ENCODE data around the gene RANBP1.

The RANBP1 gene

DNA sequence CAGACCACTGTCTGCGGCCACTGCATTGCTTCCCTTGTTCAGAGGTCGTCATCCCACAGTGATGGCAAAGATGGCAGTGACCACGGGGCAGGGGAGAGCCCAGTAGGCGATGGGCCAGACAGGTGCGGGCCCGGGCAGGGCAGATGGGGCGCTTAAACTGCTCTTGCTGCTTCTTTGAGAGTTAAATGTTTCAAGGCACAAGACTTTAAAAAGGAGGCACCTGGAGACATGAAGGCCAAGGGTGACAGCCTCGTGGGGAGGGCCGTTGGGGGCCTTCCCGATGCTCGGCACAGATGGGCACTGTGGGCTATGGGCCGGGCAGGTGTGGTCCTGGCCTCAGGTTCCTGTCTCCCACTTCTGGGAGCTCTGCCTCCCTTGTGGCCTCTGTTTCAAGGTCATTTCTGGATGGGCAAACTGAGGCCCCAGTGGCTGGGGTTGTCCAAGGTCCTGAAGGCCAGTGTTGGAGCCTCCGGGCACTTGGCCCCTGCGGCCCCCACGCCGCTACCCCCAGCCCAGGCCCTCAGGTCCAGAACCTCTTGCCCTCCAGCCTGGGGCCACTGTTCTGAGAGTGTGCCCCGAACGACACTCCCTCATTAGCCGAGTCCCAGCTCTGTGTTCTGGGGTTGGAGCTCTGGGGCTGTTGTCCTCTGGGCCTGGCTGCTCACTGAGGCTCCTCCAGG lies 51.9 kb downstream of the RANBP1 start:
- DNase-seq (ENCODE audit: low read depth in 1 of 2, low spot score in 1 of 2): no peak

DNA sequence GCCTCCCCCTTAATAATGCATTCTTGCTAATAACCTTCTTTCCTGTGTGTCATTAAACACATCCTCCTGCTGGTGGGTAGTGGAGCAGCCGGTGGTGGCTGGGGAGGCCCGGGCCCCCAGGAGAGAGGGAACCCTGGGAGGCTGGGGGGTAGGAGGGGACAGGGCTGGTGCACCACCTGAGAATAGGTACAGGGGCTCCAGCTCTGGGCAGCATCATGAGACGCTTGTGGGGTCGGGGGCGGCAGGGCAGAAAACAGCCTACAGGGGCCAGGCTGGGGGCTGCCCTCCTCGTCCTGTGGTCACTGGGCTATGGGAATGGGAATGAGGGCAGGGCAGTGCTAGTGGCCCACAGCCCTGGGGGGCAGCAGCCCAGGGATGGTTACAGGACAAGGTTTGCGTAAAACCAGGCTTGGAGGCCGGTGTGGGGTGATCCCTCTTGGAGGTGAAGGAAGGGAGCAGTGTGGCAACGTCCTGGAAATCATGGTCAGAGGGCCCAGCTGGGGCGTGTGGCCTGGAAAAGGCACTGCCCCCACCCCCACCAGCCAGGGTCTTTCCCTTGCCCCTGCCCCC lies 53.4 kb downstream of the RANBP1 start:
- DNase-seq (ENCODE audit: low read depth in 1 of 2, low spot score in 1 of 2): no peak

DNA sequence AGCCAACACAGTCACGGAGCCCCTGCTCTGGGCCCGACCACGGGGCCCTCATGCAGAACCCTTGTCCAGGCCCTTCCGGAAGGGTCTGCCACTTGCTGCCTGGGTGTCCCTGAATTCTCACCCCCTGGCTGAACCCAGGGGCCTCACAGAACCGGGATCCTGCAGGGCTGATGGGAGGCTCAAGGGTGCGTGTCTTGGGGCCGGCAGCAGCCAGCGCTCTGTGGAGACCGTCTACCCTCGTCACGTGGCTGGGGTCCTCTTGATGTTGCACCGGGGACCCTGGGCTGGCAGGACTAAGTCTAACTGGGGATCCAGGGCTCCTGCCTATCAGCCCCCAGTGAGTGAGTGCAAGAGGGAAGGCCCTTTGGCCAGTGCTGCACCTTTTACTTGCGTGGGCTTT lies 54.3 kb downstream of the RANBP1 start:
- DNase-seq (ENCODE audit: low read depth in 1 of 2, low spot score in 1 of 2): no peak

DNA sequence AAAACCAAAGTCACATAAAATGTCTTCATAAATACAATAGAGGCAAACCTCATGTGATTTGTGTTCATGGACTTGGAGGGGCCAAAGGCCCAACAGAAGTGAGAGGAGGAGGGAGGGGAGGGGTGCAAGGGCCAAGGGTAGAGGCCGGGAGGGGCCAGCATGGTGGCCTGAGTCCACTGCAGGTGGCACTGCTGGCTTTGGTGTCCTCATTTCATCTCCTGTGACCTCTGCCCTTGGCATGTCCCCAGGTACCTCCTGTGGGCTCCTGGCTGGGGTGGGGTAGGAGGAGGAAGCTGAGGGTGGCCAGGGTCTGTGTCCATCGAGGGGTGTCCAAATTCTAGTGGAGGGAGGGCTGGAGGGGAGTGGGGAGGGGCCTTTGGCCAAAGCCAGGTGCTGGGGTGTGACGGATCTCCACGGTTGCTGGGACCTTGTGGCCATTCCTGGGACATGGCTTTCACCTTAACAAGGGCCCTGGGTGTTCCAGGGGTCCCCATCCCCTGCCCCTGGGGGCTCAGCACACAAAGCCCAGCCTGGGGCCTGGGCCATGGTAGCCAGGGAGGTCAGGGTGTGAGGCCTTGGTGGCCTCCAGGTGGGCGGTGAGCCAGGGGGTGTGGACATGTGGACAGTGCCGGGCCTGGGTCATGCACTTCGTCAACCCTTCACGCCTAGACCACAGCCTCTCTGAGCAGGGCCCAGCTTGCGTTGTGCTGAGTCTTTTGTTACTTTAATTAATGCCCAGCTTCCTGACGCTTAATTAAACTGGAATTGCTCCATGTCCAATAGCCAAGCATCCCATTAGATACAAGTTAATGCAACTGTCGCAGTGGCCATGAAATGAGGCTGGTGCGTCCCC lies 55.6 kb downstream of the RANBP1 start:
- DNase-seq (ENCODE audit: low read depth in 1 of 2, low spot score in 1 of 2): no peak

DNA sequence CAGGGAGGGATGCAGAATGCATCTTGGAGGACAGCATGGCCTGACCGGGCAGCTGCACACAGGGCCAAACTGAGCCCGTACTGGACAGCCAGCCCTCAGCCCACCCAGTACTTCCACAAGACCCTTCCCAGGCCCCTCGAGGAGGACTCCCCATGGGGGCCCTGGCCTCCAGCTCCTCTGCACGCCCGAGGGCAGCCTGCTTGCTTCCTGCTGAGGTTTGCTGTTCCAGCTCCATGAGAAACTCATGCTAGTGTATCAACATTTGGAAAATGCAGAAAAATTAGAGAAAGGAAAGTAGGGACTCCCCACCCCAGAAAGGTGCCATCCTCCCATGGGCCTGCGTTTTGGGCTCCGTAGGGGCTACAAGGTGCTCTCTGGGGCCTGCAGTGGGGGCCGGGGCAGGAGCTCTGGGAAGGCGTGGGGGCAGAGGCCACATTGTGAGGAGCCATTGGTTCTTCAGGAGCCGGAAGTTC lies 56.3 kb downstream of the RANBP1 start:
- DNase-seq (ENCODE audit: low read depth in 1 of 2, low spot score in 1 of 2): no peak

DNA sequence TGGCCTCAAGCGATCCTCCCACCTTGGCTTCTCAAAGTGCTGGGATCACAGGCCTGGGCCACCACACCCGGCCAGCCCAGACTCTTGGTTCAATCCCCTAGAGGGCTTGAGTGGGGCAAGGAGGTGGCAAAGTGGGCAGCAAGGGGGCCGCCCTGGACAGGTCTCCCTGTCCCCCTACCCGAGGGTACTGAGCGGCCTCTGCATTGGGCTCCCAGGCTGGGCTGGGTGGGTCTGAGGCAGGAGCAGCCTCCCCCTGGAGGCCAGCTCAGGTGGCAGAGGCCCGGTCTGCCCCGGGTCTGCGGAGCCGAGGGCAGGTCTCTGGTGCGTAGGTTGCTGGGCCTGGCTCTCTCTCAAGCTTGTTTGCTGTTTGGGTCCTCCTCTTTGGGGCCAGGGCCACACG lies 57.3 kb downstream of the RANBP1 start:
- DNase-seq (ENCODE audit: low read depth in 1 of 2, low spot score in 1 of 2): no peak

DNA sequence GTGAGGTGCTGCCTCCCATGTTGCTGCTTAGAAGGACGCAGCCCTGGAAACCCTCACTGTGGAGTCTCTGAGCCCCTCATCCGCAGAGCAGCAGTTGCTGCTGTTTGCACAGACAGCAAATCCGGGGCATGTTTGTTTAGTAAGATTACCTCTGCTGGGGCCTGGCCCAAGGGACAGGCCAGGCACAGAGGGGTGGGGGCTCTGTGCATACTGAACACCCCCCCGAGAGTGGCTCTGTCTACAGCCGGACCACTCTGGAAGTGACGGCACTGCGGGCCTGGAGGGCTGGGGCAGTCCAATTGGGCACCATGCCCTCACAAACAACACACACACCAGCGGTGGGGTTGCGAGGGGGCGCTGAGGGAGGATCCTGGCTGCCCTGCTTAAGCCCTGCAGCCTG lies 57.9 kb downstream of the RANBP1 start:
- no peak for DNase-seq (ENCODE audit: low read depth in 1 of 2, low spot score in 1 of 2)

DNA sequence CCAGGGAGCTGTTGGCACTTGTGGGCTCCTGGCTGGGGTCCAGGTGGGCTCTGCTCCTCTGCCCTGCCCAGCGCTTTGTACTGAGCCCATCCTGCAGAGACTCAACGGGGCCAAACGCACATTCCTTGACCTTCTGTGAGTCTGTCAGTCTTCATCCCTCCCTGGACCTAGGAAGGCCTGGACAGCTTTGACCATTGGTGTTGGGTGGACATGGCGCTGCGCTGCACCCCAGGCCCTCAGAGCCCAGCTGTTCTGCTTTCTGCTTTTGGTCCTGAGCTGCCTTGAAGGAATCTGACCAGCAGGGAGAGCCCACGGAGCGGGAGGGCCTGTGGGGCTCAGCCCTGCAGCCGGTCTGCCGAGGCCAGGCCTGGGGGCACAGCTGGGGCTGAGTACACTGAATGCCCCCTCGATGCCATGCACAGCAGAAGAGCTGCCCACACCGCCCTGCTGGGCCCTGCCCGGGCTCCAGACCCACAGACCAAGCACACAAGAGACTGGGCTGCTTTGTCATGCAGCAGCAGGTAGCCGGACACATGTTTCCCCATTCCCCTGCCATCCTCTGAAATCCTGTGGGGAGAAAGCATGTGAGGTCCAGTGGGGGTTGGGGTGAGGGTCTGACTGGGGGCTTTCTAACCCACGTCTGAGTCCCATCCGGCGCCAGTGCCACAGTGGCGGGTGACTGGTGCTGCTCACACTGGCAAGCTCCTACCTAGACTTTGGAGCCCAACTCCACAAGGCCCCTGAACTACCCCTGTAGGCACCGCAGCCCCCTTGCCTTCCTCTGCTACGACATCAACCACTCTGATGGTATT lies 59.1 kb downstream of the RANBP1 start:
- no peak for DNase-seq (ENCODE audit: low read depth in 1 of 2, low spot score in 1 of 2)

DNA sequence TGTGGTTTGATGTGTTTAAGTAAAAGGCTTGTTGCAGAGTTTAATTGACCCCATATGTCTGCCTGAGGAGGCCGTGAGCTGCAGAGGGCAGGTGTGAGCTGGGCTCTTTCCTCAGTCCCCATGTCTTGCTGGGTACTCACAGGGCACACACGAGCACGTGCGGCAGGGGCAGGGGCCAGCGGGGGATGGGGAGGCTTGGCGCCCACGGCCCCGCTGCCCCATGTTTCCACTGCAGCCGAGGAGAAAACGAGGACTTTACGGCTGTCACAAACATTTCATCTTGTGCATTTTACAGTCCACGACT lies 59.6 kb downstream of the RANBP1 start:
- no peak for DNase-seq (ENCODE audit: low read depth in 1 of 2, low spot score in 1 of 2)

DNA sequence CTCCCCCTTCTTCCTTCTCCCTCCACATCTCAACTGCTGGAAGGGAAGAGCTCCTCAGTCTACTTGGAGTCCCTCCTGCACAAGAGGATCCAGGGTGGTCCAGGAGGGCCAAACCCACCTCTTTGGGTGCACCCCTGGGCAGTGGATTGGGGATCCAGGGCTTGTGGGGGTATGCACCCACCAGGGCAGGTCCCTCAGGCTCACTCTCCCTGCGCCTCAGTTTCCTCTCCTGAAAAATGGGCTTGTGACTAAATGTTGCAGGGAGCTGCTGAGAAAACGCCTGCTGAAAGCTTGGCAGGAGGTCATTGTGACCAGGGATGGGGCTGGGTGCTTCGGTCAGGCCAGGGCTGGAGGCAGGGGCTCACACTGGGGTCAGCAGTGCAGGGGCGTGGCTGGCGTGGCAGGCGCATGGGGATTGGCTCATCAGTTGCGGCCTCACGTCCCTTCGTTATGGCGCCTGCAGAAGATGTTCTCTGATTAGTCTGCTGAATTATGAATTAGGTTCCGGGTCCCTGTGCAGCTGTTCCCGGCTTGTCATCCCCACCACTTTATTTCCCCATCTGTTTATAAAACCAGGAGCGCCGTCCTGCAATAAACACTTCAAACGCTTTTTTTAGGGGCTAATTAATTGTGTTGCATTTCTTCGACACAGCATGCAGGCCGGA lies 60.6 kb downstream of the RANBP1 start:
- DNase-seq (ENCODE audit: low read depth in 1 of 2, low spot score in 1 of 2): no peak
